ENCODE results near the gene CHST13.

GRCh38 chr3:126548556-126549466, 24.9 kb downstream of the CHST13 start:
- TF ChIP-seq NFIC (IDR thresholded peaks at IDR 0.05) (no peak), CREB1 (IDR thresholded peaks at IDR 0.05; ENCODE audit: low read depth) (no peak), TEAD4 (IDR thresholded peaks at IDR 0.05) (no peak), RAD21 (IDR thresholded peaks at IDR 0.05; ENCODE audit: low read depth) (no peak), FOXM1 (IDR thresholded peaks at IDR 0.05; ENCODE audit: borderline replicate concordance, low read depth) (no peak), EGR1 (IDR thresholded peaks at IDR 0.05) (no peak), EP300 (IDR thresholded peaks at IDR 0.05; ENCODE audit: borderline replicate concordance) (no peak), MAX (IDR thresholded peaks at IDR 0.05) (no peak), CEBPB (IDR thresholded peaks at IDR 0.05) (no peak), REST (IDR thresholded peaks at IDR 0.05; ENCODE audit: low read depth) (no peak), USF1 (IDR thresholded peaks at IDR 0.05) (no peak)

All from Ishikawa (cell line).